ENCODE results near the gene ITPA. TPM values are rescaled to one million over a fixed set of nuclear protein-coding genes. Genes with fewer than 3 reads are reported as not detected.

Gene ITPA
- total RNA-seq, 1 donor from 2014 or later: 43.4 TPM

GRCh38 chr20:3192226-3193015, 16.9 kb upstream of the ITPA start:
- DNase-seq (ENCODE audit: low spot score): no peak
- Mint-ChIP-seq H3K9me3 (ENCODE audit: low read depth) (no peaks in the 10 kb centered on the region), H3K4me3 (ENCODE audit: unreplicated experiment) (no peak overlapping the region), H3K27ac (ENCODE audit: unreplicated experiment) (no peak overlapping the region), H3K4me1 (ENCODE audit: low read depth) (no peaks in the 10 kb centered on the region), H3K36me3 (ENCODE audit: low read depth) (peaks cover 36% of the 10 kb centered on the region), H3K27me3 (ENCODE audit: low read depth) (no peaks in the 10 kb centered on the region)
- TF ChIP-seq, protein P1, sequence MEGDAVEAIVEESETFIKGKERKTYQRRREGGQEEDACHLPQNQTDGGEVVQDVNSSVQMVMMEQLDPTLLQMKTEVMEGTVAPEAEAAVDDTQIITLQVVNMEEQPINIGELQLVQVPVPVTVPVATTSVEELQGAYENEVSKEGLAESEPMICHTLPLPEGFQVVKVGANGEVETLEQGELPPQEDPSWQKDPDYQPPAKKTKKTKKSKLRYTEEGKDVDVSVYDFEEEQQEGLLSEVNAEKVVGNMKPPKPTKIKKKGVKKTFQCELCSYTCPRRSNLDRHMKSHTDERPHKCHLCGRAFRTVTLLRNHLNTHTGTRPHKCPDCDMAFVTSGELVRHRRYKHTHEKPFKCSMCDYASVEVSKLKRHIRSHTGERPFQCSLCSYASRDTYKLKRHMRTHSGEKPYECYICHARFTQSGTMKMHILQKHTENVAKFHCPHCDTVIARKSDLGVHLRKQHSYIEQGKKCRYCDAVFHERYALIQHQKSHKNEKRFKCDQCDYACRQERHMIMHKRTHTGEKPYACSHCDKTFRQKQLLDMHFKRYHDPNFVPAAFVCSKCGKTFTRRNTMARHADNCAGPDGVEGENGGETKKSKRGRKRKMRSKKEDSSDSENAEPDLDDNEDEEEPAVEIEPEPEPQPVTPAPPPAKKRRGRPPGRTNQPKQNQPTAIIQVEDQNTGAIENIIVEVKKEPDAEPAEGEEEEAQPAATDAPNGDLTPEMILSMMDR (IDR thresholded peaks at IDR 0.05): no peak

GRCh38 chr20:3193806-3194616, 15.3 kb upstream of the ITPA start:
- H3K27me3 Mint-ChIP-seq (ENCODE audit: low read depth): no peaks in the 10 kb centered on the region
- H3K27ac Mint-ChIP-seq (ENCODE audit: unreplicated experiment): no peak overlapping the region
- H3K4me1 Mint-ChIP-seq (ENCODE audit: low read depth): no peaks in the 10 kb centered on the region
- no peak for DNase-seq (ENCODE audit: low spot score)
- no peaks in the 10 kb centered on the region for H3K9me3 Mint-ChIP-seq (ENCODE audit: low read depth)
- TF ChIP-seq, protein P1 (IDR thresholded peaks at IDR 0.05): no peak
- no peak overlapping the region for H3K4me3 Mint-ChIP-seq (ENCODE audit: unreplicated experiment)
- peaks cover 41% of the 10 kb centered on the region for H3K36me3 Mint-ChIP-seq (ENCODE audit: low read depth)

- H3K9me3 Mint-ChIP-seq (ENCODE audit: low read depth): no peaks in the 10 kb centered on the region
- no peak overlapping the region for H3K27ac Mint-ChIP-seq (ENCODE audit: unreplicated experiment)
- DNase-seq (ENCODE audit: low spot score): no peak
- no peaks in the 10 kb centered on the region for H3K27me3 Mint-ChIP-seq (ENCODE audit: low read depth)
- no peaks in the 10 kb centered on the region for H3K4me1 Mint-ChIP-seq (ENCODE audit: low read depth)
- TF ChIP-seq, protein P1 (IDR thresholded peaks at IDR 0.05): no peak
- H3K4me3 Mint-ChIP-seq (ENCODE audit: unreplicated experiment): no peak overlapping the region
- H3K36me3 Mint-ChIP-seq (ENCODE audit: low read depth): peaks cover 48% of the 10 kb centered on the region
Observed at GRCh38 chr20:3194617-3195280, 14.5 kb upstream of the ITPA start.

DNA sequence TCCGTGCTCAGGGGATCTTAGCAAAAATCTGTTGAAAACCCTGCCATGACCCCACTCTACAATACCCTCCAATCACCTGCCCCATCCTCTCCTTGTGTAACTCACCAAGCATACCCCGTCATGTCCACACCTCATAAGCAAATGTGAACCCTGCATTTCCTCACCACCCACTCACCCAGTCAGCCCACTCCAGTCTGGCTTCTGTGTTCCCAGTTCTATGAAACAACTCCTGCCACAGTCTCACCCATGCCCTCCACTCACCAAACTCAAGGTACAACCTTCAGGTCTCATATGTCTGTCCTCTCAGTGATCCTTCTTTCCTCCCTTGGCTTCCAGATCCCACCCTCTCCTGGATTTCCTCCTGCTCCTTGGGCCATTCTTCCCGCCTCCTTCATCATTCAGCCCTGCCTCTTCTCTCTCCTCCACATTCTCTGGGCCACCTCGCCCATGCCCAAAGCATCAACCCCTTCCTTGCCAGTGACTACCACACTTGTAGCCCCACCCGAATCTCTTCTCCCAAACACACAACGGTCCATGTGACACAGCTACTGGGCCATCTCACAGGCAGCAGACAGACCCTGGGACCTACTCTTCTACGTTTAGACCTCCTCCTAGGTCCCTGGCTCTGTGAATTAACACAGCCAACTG, 13.6 kb upstream of the ITPA start:
- DNase-seq (ENCODE audit: low spot score): no peak
- peaks cover 51% of the 10 kb centered on the region for H3K36me3 Mint-ChIP-seq (ENCODE audit: low read depth)
- TF ChIP-seq, protein P1 (IDR thresholded peaks at IDR 0.05): no peak
- no peak overlapping the region for H3K27ac Mint-ChIP-seq (ENCODE audit: unreplicated experiment)
- H3K4me3 Mint-ChIP-seq (ENCODE audit: unreplicated experiment): no peak overlapping the region
- no peaks in the 10 kb centered on the region for H3K9me3 Mint-ChIP-seq (ENCODE audit: low read depth)
- no peaks in the 10 kb centered on the region for H3K4me1 Mint-ChIP-seq (ENCODE audit: low read depth)
- no peaks in the 10 kb centered on the region for H3K27me3 Mint-ChIP-seq (ENCODE audit: low read depth)

- TF ChIP-seq, protein P1 (IDR thresholded peaks at IDR 0.05): no peak
- Mint-ChIP-seq H3K9me3 (ENCODE audit: low read depth) (no peaks in the 10 kb centered on the region), H3K36me3 (ENCODE audit: low read depth) (peaks cover 34% of the 10 kb centered on the region), H3K4me1 (ENCODE audit: low read depth) (peaks cover 10% of the 10 kb centered on the region), H3K27ac (ENCODE audit: unreplicated experiment) (no peak overlapping the region), H3K4me3 (ENCODE audit: unreplicated experiment) (no peak overlapping the region), H3K27me3 (ENCODE audit: low read depth) (no peaks in the 10 kb centered on the region)
- no peak for DNase-seq (ENCODE audit: low spot score)
Observed at GRCh38 chr20:3199206-3199605, 10.1 kb upstream of the ITPA start.

Data from chondrocyte (in vitro differentiated cells).